NOMO-1 treated with DMSO at 0.1 percent for 48 hours (cell line): ENCODE data around the gene PPP2R2C.

Experiments used
- DNase-seq: peaks from one replicate; lab custom pipeline; 2025; ENCODE audit not compliant: unreplicated experiment; lab: John Stamatoyannopoulos, UW

Gene PPP2R2C

DNA sequence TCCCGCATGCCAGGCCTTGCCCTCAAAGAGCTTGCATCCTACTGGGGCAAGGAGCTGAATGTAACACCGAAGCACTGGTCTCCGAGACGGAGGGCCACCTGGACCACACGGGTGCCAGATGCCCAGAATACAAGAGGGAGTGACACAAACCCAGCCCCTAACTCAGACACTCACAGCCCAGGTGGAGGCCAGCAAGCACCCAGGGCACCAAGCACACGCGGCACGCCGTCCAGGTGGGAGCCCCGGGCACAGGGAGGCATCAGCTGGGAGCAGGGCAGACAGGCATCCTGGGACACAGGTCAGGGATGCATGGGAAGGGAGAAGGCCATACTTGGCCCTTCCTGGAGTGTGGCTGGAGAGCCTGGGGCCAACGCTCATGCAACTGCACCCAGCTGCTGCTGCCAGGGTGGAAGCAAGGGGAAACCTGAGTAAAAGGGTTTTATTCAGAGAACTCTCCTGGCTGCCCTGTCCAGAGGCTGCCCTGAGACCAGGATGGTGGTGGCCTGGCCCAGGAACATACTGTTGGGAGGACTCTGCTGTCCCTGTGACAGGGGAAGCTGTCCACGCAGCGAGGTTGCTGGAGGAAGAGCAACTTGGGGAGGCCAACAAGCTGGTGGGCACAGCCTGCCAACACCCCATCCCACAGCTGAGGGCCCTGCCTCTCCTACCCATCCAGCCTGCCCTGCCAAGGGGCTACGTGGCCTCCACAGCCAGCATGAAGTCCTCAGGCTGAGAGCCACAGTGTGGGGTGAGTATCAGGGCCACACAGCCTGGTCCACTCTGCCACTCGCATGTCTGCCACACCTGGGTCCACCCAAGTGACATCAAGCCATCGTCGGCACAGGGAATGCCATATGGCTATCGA is 22.2 kb upstream of the PPP2R2C start:
- DNase-seq: no peak

DNA sequence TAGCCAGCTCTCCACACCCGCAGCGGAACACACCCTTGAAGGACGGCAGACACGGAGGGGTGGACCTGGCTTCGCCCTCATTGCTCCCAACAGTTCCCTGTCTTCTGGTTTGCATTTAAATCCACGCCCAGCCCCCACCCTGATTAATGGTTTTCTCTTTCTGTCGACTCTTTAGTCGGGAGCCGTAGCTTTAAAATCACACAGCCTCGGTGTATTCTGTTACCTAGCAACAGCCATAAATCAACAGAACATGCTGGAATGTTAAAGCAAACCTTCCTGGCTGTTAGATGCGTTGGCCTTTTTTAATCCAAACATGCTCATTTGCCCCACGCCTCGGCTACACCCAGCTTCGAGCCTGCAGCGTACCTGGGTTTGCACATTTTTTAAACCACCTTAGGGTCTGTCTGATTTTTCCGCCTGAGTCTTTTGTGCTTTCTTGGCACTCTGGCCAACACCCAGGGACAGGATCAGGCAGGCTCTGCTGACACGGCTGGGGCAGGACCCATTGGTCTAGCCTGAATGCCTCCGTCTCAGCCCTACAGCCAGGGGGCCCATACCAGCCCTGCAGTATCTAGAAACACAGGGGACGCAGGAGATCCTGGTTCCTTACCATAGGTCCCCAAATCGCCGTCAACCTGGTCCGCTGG is 21.4 kb upstream of the PPP2R2C start:
- DNase-seq: no peak

DNA sequence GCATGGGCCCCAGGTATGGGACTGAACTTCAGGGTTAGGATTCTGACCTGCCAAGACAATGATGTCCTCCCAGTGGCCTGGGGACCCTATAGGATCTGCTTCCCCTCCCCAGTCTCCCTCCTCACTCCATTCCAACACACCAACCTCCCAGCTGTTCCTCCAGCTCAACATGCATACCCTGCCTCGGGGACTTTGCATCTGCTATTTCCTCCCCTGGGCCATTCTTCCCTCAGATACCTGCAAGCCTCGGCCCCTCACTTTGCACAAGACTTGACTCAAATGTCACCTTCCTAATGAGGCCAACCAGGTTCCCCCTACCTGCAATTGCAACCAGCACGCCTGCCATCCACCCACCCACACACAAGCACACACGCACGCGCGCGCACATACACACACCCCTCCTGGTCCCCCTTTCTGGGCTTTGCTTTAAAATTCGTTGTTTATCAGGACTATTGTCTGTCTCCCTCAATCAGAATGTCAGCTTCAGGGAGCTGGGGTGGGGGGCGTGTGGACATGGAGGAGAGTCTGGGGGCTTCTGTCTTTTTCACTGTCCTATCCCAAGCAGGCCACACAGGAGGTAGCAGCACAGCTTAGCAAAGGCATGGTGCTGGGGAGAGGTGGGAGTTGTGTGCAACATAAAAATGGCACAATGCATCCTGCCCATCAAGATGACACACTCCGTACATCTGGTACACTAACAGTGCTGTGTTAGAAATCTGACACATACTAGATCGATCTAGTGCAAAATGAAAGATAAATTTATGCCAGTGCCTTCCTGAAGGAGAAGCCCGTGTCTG is 20.6 kb upstream of the PPP2R2C start:
- DNase-seq: no peak

DNA sequence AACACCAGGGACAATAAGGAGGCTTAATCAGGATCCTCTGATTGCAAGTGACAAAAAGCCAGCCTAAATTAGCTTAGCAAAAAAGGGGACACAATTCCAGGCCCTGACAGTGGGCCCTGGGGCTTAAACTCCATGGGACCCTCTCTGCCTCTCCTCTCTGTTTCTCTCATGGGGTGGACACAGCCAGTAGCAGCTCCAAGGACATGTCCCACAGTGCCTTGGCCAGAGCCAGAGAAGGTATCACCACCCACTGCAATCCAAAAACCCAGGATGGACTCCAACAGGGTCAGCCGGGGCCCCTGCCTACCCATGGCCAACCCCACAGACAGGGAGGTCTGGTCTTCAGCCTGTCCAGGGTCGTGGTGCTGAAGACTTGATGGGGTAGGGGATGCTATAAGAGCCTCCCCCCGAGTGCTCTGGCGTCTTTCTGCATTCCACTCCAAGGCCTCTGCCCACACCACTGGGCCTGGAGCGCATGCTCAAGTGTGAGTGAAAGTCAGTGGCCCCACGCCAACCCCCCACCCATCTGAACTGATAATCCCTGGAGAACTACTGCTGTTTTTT is 19.7 kb upstream of the PPP2R2C start:
- no peak for DNase-seq

DNA sequence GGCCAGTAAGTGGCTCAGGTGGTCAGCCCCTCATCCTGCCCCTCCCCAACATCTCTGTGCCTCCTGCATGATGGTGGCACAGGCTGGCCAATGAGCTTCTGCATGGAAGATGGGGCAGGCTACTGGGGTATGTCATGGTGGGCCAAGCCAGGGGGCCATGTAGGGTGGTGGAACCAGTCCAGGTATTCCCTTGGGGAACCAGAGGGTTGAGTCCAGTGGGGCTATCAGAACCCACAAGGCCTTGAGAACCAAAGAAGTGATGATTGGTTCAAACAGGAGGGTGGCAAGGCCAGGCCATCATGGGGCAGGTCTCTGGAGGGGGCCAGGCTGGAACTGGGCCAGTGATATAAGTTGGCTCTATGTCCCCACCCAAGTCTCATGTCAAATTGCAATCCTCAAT is 18.8 kb upstream of the PPP2R2C start:
- DNase-seq: no peak

DNA sequence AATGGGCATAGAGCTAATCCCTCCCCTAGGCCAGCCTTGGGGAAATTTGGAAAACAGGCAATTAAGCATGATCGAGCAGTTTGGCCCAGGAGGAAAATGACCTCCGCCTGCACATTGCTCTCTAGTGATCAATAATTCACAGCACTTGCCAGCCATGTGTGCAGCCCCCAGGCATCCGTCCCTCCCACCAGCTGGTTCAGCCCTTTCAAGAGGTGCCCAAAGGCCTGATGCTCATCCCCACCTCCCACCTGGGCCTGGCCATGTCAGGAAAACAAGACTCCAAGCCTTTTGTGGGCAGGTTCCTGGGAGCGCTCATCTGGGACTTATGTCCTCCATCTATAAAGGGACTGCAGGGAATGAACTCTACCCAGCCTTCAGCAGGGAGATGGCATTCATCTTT is 17.5 kb upstream of the PPP2R2C start:
- no peak for DNase-seq

DNA sequence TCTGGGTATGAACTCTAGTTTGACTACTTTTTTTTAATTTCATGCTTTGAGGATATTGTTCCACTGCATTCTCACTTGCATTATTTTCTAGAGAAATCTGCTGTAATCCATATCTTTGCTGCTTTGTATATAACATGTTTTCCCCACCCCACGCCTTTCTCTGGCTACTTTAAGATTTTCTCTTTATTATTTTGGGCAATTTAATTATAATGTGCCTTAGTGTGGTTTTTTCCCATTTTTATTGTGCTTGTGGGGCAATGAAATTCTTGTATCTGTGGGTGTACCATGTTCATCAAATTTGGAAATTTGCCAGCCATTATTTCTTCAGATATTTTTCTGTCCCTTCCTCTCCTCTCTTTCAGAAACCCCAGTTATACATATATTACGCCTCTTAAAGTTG is 15.1 kb upstream of the PPP2R2C start:
- no peak for DNase-seq

DNA sequence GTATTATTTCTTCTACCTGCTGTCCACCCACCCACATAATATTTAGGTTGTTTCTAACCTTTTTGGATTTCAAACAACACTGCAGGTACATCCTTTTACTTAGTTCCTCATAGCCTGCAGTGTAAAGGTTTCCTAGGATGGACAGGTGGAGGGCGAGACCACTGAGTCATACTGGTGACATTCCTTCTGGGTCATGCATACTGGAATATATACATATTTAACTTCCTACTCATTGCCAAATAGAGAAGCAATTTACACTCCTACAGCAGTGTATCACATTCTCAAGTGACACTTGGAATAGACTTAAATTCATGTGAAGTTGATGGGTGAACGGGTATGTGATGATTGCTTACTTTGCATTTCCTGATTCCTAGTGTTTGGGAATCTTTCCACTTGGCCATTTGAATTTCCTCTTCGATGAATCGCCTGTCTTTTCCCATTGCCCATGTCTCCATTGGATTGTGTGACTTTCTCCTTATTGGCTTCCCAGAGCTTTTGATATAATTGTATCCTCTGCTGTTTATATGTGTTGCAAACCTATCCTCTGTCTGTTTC is 8.2 kb upstream of the PPP2R2C start:
- DNase-seq: no peak

DNA sequence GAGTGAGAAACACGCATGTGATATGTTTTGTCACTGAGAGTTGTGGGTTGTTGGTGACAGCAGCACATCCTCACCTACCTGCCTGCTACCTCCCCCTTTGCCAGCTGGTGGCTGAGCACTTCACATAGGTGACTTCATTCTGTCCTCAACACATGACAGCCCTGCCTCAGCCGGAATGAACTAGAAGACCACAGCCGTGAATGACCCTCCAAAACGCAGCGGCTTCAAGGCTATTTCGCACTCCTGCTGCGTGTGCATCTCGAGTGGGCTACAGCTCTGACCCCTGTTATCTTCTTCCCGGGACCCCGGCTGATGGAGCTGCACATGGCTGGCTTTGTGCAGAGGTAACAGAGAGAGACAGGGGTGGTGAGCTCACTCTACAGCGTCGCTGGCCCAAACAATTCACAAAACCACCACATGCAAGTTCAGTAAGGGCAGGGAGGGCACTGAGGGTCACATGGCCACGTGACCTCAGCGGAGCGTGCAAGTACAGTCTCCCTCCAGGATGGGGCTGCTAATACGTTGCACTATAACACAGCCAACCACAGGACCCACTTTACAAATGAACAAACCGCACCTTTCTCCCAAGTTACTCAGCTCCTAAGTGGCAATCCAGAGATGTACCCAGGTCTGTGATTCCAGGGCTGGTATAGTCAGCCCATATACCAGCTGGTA is 6.3 kb upstream of the PPP2R2C start:
- DNase-seq: no peak

DNA sequence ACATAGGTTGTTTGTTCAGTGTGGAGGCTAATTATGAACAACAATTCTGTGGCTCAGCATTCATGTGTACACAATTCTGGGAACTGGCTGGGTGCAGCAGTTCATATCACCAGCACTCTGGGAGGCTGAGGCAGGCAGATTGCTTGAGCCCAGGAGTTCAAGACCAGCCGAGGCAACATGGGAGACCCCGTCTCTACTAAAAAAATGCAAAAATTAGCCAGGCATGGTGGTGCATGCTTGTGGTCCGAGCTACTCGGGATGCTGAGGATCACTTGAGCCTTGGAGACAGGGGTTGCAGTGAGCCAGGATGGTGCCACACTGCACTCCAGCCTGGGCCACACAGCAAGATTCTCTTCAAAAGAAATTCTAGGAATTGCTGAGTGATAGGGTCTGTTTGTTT is 4.5 kb upstream of the PPP2R2C start:
- DNase-seq: no peak

DNA sequence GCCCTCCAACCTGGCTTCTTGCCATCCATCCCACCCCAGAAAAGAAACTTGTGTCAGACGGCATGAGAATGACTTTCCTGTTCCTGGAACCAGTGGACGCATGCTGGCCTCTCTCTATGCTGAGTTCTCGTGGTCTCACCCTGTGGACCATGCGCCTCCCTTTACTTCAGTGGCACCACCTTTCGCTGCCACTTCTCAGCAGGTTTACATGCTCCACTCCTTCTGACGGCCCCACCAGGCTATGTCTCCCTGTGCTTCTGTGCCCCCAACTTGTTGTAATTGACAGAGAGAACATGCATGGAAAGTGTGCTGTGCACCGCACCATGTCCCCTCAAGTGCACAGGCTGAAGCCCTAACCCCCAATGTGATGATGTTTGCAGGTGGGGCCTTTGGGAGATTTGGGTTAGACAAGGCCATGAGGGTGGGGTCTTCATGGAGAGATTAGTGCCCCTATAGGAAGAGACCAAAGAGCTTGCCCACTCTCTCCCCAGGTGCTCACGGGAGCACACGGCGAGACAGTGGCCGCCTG is 3.1 kb upstream of the PPP2R2C start:
- DNase-seq: no peak

DNA sequence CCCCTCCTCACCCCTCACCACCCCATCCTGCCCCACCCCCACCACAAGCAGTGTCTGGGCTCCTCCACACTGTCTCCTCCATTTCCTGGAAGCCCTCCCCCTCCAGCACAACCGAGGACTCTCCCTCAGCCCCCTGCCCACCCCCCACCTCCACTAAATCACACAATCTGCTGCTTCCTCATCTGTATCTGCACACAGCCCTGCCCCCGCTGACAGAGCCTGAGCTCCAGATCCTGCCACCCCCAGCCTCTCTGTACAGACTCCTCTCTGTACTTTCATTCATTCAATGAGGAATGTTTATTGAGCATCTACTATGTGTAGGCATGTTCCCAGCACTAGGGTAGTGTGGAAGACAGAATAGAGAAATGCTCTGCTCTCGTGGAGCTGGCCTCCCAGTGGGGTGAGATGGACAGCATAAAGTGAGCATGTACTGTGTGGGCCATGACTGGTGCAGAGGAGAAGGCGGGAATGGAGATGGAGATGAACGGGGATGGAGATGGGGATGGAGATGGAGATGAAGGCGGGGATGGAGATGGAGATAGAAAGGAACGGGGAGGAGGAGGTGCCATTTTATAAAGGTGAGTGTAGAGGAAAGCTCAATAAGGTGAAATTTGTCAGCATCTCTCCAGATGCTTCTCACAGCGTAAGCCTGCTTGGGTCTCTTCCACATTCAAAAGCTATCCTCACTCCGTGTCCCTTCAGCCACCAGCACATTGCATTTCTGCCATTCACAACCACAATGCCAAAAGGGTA is 2.5 kb upstream of the PPP2R2C start:
- DNase-seq: no peak

DNA sequence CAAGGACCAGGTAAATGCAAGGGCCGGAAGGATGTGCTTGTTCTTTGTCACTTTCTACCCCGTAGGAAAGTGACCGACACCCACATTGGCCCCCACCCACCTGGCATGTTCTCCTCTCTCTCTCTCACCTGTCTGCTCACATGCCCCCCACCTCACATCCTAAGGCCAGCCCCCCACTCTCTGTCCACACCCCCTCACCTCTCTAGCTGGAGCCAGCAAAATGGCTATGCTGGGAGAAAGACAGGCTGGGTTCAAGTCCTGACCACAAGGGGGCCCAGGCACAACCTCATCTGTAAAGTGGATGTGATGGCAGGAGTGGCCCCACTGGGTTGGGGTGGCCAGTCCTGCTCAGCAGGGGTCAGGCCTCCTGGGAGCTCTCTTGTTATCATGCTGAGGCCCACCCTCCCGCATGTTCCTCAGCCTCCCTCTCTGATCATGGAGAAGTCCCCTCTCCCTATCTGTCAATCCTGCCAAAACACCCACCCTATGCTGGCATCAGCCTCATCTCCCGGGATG is 1.7 kb upstream of the PPP2R2C start:
- DNase-seq: no peak

DNA sequence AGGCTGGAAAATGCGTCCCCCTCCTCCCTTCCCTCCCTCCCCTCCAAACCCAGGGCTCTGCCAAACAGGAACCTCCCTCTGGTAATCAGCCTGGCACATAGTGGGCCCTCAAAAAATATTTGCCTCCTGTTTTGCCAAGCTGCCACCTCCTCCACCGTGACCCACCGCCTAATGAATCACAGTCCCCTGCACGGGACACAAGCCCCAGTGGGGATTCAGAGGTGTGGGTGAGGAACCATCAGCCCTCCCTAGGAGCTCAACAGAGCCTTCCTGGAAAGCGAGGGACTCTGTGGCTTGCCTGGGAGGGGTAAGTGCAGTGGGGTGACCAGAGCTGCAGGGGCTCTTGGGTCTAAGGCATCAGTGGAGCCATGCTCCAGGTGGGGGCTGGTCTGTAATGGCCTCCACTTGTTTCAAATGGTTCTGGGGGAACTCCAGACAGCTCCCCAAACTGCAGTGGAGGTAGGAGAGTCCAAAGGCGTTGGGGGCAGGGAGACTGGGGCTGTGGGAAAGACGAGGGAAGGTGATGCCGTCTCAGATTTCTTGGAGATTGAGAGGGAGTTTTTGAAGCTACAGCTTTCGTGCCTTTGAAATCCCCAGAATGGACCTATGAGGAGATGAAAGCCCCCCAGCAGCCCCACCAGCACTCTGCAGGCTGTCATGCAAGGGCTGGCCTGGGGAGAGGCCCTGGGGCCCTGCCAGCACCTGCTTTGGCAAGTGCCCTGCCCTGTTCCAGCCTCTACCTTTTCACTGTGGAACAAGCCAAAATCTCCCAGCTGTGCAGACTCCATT is 1.0 kb upstream of the PPP2R2C start:
- no peak for DNase-seq

DNA sequence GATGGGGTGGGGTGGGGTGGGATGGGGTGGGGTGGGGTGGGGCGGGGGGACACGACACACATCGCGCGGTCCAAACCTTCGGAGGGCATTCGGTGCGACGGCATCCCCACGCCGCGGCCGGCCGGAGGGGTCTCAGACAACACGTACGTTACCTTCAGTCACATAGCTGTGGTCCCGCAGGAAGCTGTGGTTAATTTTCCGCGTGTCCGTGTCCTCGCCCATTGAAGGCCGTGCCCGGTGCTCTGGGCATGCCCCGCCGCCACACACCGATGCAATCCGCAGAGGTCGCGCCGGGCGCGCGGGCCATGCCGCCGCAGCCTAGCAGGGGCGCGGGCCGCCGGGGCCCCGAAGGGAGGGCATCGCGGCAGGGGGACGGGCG is 417 bp downstream of the PPP2R2C start:
- DNase-seq: no peak

DNA sequence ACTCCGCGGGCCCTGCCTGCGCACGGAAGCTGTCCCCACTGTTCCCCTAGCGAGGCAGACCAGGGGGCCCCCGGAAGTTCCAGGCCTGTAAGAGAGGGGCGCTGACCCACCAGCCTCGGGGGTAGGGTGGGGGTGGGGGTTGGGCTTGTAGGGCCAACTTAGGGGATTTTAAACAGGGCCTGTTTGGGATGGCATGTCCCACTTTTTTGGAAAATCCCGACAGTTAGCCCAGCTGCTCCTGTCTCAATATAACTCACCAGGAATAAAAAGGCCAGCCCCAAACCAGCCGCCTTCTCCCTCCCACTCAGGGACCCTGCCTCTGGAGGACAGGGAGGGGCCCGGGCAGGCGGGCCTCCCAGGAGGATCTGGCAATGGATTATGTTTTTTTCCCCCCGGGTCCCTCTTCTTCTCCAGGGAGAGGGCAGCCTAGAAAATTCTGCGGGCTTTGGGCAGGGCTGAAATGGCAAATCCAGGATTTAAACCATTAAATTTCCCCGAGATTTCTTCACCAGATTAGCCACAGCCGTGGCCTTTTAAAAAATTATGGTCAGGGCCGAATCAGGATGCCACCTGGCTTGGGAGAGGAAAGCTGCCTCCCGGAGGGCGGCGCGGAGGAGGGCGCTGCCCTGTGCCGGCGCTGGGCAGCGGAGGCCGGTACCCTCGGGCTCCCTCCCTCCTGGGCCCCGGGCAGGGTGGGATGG is 957 bp downstream of the PPP2R2C start:
- DNase-seq: no peak

DNA sequence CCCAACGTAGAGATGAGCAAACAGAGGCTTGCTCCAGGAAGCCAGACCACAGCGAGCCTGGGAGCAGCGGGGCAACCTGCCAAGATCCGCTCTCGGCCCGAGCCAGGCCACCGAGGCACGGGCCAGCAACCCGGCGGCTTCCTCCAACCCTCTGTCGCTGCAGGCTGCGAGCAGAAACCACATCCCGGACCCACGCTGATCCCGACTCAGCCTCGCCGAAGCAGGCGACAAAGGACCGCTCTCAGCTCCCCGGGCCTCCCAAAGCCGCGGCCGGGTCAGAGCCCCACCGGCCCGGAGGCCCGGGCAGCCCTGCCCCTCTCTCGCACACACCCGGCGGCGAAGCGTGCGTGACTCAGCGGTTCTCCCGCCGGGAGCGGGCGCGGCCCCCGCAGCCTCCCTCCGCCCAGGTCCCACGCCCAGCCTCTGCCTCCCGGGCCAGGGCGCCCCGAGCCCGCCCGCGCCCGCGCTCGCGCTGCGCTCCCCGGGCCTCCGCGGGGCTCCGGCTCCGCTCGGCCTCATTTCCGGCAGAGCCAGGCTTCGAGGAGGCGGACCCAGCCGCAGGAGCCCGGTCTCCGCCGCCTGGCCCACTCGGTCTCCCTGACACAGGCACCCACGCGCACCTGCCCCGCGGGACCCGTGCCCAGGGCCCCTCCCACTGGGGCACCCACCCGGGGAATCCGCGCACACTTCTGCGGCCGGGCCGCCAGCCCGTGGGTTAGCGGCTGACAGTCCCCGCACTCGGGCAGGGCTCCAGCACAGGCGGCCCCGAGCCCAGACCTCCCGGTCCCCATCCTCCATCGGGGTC is 1.7 kb downstream of the PPP2R2C start:
- DNase-seq: no peak
